ENCODE data around the gene COL26A1.

The COL26A1 gene

DNA sequence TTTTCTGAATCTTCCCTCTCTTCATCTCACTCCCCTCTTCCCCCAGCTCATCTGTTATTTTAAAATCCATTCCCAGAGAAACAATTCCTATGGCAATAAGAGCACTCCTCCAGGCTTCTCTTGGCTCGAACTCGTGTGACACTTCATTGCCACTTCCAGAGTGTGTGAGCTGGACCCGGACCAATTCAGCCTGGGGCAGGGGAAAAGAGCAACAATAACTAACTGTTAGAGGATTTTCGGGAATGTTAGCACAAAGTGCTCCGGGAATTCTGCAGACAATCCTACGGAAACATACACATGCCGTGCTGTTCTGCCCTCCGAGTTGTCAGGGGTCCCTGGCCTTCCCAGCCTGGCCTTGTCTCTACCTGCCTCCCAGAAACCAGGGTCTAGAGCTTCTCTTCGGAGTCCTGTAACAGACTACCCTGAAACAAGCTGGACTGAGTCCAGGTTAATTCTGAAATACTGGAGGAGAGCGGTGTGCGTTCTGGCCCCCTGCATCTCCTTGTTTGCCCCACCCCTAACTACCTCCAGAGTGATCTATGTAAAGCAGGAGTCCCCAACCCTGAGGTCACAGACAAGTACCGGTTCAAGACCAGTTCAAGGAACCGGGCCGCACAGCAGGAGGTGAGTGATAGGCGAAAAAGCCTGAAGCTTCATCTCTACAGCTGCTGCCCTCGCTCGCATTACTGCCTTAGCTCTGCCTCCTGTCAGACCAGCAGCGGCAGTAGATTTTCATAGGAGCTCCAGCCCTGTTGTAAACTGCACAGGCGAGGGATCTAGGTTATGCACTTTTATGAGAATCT, 11.3 kb downstream of the COL26A1 start:
- no peak for DNase-seq

DNA sequence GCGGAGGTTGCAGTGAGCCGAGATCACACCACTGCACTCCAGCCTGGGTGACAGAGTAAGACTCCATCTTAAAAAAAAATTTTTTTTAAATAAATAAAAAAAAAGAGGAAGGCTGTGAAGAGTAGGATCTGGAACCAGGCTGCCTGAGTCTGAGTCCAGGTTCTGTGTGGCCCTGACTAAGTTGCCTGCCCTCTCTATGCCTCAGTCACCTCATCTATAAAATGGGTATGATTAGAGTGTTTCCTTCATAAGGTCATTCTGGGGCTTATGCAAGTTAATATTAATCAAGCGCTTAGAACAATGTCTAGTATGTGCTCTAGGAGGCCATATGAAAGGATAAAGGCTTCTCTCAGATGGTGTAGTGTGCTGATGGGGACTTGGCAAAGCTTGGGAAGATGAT, 12.3 kb downstream of the COL26A1 start:
- no peak for DNase-seq

DNA sequence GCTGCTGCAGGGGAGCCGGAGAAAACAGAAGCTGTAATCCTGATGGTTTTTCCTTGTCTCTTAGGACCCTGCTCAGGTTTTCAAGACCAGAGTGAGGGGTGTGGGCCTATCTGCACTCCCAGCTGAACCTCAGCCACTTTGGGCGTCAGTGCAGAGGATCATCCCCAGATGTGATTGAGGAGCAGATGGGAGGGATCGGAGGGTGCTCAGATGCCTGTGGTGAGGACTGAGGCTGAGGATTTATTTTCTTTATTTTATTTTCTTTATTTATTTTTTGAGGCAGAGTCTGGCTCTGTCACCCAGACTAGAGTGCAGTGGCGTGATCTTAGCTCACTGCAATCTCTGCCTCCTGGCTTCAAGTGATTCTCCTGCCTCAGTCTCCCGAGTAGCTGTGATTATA, 13.9 kb downstream of the COL26A1 start:
- DNase-seq, result no peak

DNA sequence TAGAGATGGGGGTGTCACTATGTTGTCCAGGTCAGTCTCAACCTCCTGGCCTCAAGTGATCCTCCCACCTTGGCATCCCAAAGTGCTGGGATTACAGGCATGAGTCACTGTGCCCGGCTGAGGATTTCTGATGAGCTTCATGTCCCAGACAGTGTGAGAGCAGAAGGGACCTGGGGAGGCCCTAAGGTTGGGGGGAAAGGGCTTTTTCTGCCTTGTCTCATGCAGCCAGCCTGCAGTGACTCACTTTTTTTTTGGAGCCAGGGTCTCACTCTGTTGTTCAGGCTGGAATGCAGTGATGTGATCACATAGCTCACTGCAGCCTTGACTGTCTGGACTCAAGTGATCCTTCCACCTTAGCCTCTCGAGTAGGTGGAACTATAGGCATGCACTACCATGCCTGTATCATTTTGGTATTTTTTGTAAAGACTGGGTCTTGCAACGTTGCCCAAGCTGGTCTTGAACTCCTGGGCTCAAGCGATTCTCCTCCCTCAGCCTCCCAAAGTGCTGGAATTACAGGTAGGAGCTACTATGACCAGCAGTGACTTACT, 14.6 kb downstream of the COL26A1 start:
- no peak for DNase-seq

DNA sequence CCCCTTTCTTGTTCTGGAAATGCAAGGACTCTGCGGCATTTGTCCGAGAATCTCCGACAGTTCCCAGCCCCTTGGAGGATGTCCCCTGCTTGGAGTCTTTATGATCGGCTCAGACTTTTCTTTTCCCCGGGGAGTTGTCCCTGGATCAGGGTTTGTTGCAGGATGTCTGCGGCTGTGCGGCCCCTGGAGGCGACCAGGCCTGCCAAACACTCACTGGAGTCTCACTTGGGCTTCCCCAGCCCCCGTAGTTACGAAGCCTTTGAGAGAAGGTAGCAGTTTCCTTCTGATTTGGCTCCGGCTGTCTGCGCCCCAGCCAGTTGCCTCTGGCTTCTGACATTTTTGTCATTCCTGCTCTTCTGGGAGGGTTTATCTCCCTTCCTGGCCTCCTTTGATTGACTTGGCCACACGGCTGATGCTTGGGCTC, 16.1 kb downstream of the COL26A1 start:
- no peak for DNase-seq

DNA sequence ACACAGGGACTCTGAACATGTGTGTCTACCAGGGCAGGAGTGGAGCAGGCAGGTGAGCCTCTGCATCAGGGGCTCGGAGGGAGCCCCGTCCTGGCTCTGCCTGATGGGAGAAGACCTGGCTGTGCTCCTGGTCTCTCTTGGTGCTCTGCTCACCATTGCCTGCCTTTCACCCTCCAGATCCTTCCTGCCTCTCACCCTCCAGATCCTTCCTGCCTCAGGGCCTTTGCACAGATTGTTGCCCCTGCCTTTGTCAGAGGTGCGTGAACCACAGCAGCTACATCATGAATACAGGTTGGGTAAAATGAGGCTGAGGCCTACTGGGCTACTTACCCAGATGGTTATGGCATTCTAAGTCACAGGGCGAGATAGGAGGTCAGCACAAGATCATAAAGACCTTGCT, 16.6 kb downstream of the COL26A1 start:
- no peak for DNase-seq

DNA sequence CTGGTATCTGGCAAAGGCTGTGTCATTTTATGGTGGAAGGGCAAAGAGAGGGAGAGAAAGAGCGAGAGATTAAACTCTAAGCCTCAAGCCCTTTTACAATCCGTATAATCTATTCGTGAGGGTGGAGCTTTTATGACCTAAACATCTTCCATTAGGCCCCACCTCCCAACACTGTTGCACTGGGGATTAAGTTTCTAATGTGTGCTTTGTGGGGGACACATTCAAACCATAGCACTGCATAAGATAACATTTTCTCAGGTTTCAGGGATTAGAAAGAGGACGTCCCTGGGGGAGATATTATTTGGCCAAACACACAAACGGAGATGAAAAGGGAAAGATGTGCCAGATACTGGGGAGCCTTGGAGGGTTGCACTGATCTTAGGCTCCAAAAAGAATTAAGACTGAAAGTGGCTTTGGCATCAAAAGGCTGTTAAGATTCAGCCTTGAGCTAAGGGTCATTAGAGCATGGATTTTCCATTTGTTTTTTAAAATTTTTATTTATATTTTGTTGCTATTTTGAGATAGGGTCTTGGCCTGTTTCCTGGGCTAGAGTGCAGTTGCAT, 19.0 kb downstream of the COL26A1 start:
- no peak for DNase-seq

DNA sequence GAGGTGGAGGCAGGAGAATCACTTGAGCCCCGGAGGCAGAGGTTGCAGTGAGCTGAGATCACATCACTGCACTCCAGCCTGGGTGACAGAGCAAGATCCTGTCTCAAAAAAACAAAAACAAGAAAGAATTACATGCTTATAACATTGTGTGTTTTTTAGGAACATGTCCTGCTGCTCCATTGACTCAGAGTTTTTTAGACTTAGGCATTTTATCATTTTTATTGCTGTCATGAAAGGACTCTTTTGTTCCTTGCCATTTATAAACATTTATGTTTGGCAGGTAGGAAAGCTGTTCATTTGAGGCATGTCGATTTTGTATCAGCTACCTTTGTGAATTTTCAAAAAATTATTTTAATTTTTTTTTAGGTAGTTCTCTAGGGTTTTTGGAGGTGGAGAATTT, 20.3 kb downstream of the COL26A1 start:
- DNase-seq, result no peak

DNA sequence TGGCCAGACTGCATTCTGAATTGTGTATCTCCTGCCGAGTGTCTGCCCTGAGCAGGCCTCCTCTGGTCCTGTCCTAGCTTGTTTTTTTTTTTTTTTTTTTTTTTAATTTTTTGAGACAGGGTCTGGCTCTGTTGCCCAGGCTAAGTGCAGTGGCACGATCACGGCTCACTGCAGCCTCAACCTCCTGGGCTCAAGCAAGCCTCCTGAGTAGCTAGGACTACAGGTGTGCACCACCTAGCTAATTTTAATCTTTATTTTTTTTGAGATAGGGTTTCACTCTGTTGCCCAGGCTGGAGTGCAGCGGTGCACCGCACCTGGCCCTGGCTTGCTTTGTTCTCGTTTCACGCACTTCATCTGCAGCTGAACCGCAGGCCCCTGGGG, 23.5 kb downstream of the COL26A1 start:
- DNase-seq, result no peak

DNA sequence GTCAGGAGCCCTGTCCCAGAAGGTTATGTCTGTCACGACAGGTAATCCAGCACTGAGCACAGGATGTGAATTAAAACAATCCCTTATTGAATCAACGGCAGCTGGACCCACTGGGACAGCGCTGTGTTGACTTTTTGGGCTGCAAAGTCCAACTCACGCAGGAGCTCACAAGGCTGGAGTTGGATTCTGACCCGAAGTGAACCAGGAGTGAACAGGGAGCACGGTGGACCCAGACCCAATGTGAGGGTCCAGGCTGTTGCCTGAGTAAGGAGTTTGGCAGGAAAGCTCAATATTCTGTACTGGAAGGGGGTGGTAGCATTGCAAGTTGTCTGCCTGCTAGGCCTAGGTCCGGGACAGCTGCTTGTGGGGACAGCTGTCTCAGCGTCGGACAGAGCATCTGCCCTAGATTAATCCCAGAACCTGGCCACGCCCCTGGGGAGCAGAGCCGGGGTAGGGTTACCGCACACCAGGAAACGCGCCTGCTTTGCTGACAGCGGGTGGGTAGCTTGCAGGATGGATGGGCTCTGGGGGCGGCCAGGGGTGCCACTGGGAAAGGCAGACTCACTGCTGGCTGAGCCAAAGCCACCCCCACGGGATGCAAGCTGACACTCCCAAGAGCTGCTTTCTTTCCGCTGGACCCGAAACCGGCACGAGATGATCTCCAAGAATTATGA, 24.0 kb downstream of the COL26A1 start:
- DNase-seq, result no peak

DNA sequence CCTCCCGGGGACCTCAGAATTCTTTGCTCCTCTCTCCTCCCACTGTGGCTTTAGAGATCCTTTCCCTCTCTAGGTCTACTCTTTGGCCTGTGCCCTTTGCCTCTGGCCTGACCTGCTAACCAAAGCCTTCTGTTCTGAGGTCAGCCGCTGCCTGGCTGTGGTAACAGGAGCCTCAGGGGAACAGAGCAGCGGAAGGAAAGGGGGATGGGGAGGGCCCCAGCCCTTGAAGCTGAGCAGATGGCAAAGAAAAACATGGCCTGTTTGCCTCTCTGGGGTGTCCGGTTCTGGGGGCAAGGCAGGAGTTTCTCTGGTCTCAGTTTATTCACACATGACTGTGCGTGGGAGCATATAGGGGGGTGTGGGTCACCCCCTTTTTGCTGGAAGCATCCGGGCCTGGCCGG, 28.2 kb downstream of the COL26A1 start:
- DNase-seq, result no peak

DNA sequence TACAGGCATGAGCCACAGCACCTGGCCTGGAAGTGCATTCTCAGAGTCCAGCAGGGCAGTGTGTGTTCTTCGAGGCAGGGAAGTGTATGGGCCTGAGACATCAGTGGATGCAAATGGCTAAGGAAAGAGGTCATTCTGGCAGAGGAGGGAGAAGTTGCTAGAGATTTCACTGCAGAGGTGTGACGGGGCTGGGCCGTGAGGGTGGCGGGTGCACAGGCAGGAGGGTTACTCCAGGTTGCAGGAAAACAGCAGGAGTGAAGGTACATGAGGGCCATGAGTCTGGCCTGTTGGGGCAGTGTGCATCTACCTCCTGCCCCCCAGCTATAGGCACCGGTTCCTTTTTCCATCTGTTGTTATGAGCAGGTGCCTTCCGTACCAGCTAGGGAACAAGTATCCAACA, 29.3 kb downstream of the COL26A1 start:
- no peak for DNase-seq

DNA sequence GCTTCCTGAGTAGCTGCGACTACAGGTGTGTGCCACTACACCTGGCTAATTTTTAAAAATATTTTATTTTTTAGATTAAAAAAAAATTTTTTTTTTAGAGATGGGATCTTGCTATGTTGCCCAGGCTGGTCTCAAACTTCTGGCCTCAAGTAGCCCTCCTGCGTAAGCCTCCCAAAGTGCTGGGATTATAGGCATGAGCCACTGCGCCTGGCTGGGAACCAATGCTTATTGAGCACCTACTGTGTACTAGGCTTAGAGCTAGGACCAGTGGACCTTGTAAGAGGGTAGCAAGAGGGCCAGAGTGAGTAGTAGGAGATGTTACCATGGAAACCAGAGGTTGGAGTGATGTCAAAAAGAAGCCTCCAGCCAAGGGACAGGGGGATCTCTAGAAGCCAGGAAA, 31.2 kb downstream of the COL26A1 start:
- no peak for DNase-seq

DNA sequence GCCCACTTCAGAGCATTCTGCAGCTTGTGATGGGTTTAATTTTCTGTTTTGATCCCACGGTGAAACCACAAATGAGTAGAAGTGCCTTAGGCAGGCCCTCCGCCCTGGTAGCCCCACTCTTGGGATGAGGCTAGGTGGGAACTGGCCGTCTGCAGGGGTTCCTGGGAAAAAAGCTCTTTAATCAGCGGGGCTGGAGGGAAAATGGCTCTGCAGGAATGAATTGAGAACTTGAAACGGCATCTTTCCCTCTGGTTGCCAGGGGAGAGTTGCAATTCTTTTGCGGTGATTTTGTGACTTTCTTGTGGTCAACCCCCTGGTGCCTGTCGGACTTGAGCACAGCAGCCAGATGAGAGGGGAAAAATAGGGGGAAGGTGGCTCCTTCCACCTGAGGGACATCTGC, 32.7 kb downstream of the COL26A1 start:
- DNase-seq, result no peak

DNA sequence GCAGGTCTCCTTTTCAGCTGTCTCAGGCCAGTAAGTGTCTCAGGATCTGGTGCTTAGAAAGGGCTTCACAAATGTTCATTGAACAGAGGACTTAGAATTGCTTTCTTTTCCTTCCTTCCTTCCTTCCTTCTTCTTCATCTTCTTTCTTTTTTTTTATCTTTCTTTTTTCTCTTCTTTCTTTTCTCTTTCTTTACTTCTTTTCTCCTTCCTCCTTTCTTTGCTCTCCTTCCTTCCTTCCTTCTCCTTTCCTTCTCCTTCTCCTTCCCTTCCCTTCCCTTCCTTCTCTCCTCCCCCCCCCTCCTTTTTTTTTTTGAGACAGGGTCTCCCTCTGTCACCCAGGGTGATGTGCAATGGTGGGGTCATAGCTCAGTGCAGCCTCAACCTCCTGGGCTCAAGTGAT, 34.6 kb downstream of the COL26A1 start:
- no peak for DNase-seq

DNA sequence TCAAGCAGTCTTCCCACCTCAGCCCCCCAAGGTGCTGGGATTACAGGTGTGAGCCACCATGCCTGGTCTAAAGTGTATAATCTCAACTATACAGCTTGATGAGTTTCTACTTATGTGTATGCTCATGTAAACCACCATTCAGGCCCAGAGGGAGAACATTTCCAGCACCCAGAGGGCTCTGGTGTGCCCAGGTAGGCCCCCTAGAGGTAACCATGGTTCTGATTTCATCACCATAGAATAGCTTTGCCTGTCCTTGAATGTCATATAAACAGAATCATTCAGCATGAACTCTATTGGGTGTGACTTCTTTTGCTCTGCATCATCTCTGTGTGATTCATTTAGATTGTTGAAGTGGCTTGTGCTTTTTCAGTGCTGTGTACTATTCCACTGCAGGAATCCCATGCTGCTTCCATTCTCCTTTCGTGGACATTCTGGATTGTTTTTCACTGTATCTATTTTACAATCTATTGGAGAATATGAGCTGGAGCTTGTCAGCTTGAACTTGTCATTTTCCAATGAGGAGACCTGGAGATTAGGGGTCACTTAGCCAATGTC, 35.2 kb downstream of the COL26A1 start:
- DNase-seq, result no peak

DNA sequence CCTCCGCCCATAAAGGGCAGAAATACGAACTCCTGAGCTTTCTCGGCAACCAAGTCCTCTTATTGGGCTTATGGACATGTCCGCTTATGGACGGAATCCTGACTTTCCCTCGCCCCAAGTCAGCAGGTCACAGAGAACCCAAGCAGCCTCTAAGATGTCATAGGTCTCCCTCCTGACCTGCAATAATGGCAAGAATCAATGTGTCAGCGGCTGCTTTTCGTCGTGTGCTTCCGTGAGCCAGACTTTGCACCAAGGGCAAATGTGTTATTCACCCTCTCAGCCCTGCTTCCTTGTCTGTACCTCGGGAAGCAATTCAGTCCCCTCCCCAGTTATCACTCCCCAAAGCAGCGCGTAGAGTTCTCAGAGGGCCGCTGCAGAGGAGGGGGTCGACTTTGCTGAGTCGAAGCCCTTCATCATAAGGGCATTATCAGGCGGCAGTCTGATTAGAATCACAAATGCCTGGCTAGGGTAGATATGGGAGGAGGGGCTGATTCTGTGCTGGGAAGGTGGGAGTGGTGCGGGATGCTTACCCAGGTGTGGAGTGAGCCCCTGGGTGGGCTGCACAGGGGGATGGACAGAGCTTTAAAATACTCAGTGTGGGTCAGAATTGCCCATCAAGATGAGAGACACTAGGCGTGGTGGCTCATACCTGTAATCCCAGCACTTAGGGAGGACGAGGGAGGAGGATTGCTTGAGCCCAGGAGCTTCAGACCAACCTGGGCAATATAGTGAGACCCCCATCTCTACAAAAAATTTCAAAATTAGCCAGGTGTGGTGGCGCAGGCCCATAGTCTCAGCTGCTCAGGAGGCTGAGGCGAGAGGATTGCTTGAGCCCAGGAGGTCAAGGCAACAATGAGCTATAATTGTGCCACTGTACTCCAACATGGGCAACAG, 36.0 kb downstream of the COL26A1 start:
- no peak for DNase-seq

DNA sequence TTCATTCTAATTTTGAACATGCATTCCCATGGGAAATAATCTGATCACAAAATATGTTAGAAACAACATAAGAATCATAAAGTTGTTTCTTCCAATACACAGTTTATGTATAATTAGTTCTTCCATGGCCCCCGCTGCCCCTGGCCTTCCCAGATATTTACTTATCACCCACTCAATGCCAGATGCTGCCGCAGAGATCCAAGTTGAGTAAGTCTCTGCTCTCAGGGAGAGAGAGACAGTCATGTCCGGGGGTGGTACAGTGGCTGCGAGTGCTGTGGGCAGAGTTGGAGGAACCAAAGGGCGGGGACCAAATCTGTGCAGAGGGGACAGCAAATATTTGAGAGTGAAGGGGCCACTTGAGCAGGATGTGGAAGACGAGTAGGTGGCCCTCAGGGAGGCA, 37.1 kb downstream of the COL26A1 start:
- no peak for DNase-seq

DNA sequence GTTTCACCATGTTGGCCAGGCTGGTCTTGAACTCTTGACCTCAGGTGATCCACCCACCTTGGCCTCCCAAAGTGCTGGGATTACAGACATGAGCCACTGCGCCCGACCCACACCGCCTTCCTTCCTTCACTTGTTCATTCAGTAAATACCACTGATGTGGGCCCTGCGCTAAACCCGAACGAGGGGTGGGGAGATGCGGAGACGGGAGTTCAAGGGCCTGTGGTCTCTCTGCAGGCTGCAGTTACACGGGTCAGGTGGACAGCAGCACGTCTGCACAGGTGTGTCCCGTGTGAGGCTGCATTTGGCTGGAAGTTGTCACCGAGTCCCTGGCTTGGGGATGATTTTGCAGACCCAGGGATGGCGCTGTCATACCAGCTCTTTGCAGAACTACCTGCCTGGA, 38.1 kb downstream of the COL26A1 start:
- DNase-seq, result no peak

DNA sequence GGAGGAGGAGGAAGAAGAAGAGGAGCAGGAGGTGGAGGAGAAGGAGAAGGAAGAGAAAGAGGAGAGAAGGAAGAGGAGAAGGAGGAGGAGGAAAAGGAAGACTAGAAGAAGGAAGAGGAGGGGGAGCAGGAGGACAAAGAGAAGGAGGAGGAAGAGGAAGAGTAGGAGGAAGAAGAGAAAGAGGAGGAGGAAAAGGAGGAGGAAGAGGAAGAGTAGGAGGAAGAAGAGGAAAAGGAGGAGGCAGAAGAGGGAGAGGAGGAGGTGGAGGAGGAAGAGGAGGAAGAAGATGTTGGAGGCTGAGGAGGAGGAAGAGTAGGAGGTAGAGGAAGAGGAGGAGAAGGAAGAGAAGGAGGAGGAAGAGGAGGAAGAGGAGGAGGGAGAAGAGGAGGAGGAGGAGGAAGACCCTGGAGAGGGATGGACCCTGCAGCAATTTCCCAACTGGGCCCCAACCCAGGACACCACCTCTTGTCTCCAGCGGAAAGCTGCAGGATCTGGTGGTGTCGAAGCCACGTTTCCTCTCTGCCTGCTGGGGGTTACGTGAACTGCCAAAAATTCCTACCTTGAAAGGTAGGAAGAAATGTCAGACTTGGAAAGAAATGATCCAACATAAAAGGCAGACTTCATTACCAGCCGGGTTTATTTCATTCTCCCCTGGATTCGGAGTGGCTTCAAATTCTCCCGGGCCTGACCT, 38.9 kb downstream of the COL26A1 start:
- DNase-seq, result no peak

DNA sequence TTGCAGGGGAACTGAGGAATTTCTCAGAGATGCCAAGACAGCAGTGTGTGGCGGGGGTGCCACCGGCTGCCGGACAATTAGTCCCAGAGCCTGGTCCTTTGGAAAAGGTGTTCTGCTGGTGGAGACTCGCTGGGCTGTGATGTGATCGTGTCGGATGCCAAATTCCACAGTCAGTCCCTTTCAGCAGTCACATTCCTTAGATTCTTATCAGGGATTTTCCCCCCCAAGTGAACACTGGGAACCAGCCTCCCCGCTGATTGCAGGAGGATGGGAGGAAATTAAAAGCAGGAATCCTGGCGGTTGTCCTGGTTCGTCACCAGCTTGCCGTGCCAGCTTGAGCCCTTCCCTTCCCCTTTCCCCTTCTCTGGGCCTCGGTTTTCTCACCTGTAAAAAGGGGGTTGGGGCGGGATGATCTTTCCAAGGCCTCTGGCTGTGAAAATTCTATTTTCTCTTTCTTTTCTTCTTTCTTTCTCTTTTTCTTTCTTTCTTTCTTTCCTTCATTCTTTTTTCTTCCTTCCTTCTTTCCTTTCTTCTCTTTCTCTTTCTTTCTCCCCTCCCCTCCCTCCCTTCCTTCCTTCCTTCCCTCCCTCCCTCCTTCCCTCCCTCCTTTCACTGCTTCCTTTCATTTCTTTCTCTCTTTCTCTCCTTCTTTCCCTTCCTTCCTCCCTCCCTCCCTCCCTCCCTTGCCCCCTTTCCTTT, 39.6 kb downstream of the COL26A1 start:
- no peak for DNase-seq

DNA sequence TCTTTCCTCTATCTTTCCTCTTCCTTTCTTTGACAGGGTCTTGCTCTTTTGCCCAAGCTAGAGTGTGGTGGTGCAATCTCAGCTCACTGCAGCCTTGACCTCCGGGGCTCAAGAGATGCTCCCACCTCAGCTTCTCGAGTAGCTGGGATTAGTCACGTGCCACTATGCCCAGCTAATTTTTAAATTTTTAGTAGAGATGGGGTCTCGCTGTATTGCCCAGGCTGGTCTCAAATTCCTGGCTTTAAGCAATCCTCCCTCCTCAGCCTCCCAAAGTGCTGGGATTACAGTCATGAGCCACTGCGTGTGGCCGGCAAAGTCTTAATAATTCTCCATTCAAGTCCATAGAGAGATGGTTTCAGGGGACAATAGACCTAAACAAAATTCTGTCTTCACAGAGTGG, 40.2 kb downstream of the COL26A1 start:
- no peak for DNase-seq
